Measurements from ENCODE around the gene ENTPD2.
"Not testable (repeated sequence)": the region's sequence is repeated elsewhere in the genome, so short reads cannot be mapped to it uniquely, and the experiment has no call there.

Gene ENTPD2

GRCh38 chr9:137045294-137046087 is 8.4 kb downstream of the ENTPD2 start:
- DNase-seq (ENCODE audit: low read depth, low spot score): no peak

DNA sequence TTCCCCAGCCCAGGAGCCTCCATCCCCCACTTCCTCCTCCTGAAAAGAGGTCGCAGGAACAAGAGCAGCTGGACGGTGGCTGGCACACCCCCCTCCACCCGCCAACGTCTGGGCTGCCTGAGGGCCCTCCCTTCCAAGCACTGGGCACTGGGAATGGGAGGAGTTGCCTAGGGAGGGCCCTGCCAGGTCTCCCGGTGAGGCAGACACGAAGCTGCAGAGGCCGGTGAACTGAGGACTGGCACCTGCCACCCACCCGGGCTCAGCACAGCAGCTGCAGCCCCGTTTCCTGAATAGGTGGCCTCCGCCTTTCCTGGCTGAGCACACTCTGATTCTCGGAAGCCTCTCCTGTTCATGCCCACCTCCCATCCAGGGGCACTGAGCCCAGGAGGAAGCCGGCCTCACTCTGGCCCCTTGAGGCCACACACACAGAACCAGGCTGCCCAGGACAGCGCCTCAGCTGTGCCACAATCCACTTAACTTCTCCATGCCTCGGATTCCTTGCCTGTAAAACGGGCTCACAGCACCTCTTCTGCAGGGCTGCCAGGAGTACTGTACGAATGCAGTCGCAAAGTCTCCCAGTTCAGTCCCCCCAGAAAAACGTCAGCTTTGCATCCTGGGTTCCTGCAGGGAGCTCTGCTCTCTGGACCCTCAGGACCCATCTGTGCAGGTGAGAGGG is 9.2 kb downstream of the ENTPD2 start:
- no peak for DNase-seq (ENCODE audit: low read depth, low spot score)

DNA sequence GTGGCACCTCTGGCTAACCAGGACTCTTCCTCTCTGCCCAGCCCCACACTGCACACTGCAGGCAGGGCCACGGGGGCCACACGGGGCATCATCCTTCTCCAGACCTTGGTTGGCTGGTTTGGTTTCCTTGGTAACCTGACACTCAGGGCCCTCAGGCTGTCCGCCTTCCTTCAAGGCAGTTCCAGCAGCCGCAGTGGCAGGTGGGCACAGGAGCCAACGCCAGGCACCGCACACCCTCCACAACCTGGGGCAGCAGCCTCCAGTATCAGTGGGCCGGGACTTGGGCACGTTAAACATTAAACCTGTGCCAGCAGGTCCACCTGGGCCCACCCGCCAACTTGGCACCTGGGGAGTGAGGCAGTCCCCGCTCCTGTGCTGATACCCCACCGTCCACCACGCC is 9.8 kb downstream of the ENTPD2 start:
- DNase-seq (ENCODE audit: low read depth, low spot score): no peak

- no peak for DNase-seq (ENCODE audit: low read depth, low spot score)
Observed at GRCh38 chr9:137042751-137043727, 10.8 kb downstream of the ENTPD2 start.

DNA sequence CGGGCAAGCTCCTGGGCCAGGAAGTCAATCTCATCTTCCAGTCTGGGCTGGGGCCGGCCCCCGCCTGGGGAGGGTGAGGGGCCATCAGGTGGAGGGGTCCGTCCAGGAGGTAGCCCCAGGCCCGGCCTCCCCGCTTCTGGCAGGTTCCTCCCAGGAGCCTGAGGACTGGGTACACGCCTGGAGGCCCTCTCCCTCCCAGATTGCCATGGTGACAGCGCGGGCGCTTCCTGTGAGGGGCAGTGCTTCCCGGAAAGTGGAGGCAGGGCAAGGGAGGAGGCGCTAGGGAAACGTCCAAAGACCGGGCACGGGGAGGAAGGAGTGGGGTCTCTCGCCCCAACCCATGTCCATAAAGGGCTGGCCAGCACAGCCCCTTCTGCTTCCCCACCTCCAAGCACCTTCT is 12.7 kb downstream of the ENTPD2 start:
- DNase-seq (ENCODE audit: low read depth, low spot score): no peak

DNA sequence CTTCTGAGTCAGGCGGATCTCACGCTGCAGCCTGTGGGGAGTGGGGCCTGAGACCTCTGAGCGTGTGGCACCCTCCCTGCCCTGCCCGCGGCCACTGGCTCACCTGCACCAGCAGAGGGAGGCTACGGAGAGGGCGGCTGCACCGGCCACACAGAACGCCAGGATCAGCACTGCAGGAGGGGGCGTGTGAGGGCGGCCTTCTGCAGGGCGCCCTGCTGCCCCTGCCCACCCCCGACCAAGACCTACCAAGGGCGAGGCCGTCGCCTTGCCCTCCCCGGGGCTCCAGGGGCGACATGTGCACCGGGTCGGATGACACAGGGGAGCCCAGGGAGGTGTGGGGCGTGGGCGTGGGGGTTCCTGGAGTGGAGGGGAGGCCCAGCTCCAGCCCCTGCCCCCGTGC is 13.3 kb downstream of the ENTPD2 start:
- no peak for DNase-seq (ENCODE audit: low read depth, low spot score)

- DNase-seq (ENCODE audit: low read depth, low spot score): no peak
Observed at GRCh38 chr9:137039611-137040366, 14.1 kb downstream of the ENTPD2 start.

- no peak for DNase-seq (ENCODE audit: low read depth, low spot score)
Observed at GRCh38 chr9:137038916-137039315, 14.9 kb downstream of the ENTPD2 start.

DNA sequence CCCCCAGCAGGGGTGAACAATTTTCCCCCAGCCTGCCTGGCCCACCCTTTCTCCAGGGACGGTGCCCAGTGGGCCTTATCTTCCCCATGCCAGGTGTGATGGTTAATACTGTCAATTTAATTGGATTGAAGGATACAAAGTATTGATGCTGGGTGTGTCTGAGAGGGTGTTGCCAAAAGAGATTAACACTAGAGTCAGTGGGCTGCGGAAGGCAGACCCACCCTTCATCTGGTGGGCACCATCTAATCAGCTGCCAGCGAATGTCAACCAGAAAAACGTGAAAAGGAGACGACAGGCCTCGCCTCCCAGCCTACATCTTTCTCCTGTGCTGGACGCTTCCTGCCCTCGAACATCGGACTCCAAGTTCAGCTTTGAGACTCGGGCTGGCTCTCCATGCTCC is 16.4 kb downstream of the ENTPD2 start:
- DNase-seq (ENCODE audit: low read depth, low spot score): no peak

- DNase-seq (ENCODE audit: low read depth, low spot score): no peak
Observed at GRCh38 chr9:137037035-137037434, 16.8 kb downstream of the ENTPD2 start.

GRCh38 chr9:137035937-137036336 is 17.9 kb downstream of the ENTPD2 start:
- DNase-seq (ENCODE audit: low read depth, low spot score): no peak

DNA sequence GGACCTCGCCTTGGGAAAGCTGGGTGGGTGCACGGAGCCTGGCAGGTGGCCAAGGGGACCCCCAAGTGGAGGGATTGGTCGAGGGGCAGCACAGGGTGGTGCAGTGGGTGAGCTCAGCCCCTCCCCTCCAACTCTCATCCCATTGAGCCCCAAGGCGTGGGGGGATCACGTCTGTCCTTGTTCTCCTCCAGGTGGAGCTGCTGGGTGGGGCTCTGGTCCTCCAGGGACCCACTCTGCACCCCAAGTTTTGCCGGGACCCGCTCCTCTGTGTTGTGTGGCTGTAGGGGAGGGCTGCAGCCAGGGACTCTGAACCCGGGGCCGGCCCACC is 18.4 kb downstream of the ENTPD2 start:
- DNase-seq (ENCODE audit: low read depth, low spot score): no peak

DNA sequence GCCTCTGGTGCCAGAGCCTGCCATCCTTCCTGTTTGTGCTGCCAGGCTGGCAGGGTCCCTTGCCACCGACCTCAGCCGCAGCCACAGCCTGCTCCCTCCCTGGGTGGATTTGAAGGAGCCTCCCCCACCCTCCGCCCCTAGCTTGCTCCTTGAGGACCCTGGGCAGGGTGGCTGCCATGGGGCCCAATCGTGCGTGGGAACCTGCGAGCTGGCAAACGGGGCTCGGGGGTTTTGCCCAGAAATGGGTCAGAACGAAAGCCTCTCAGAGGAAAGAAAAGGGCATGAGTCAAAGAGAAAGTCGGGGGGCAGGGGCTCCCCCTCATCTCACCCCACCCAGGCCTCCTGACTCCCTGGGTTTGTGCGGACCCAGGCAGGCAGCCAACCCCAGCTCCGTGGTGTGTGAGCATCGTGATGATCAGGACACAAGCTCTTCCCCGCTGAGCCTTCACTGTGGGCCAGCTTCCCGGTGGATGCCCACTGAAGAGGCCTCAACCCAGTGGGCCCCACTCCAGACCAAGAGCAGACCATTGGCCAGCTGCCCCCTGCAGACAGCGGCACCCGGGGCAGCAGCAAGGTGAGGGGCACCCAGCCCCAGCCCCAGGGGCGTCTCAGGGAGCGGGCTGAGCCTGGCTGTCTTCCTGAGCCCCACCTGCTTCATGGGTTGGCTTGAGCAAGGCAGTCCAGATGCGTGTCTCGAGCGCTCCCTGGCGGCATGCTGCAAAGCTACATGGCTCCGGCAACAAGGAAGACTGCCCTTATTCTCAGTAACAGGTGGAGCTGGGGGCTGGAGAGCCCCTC is 19.0 kb downstream of the ENTPD2 start:
- peak; percentile 60 for DNase-seq (ENCODE audit: low read depth, low spot score)

- no peak for DNase-seq (ENCODE audit: low read depth, low spot score)
Observed at GRCh38 chr9:137034039-137034708, 19.7 kb downstream of the ENTPD2 start.

DNA sequence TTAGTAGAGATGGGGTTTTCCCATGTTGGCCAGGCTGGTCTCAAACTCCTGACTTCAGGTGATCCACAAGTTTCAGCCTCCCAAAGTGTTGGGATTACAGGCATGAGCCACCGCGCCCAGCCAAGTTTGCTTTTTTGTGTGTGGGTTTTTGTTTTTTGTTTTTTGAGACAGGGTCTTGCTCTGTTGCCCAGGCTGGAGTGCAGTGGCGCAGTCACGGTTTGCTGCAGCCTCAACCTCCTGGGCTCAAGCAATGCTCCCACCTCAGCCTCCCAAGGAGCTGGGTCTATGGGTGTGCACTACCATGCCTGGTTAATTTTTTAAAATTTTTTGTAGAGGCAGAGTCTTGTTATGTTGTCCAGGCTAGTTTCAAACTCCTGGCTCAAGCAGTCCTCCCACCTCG is 20.4 kb downstream of the ENTPD2 start:
- not testable (repeated sequence) for DNase-seq (ENCODE audit: low read depth, low spot score)

- no peak for DNase-seq (ENCODE audit: low read depth, low spot score)
Observed at GRCh38 chr9:137032858-137033257, 21.0 kb downstream of the ENTPD2 start.

GRCh38 chr9:137031904-137032640 is 21.8 kb downstream of the ENTPD2 start, which contains the start of gene FUT7:
FUT7 (minus strand) TSS chr9:137032088; CDS start chr9:137031991, 97 bp downstream.
- no peak for DNase-seq (ENCODE audit: low read depth, low spot score)

GRCh38 chr9:137030538-137031527 is 23.0 kb downstream of the ENTPD2 start:
- no peak for DNase-seq (ENCODE audit: low read depth, low spot score)

Measured in activated CD4-positive, CD25-positive, alpha-beta regulatory T cell treated with anti-CD3 and anti-CD28 coated beads, Interleukin-2, amount 50 U/mL, for 16 hours (primary cell).